ENCODE data around the gene RIPOR1.

DNA sequence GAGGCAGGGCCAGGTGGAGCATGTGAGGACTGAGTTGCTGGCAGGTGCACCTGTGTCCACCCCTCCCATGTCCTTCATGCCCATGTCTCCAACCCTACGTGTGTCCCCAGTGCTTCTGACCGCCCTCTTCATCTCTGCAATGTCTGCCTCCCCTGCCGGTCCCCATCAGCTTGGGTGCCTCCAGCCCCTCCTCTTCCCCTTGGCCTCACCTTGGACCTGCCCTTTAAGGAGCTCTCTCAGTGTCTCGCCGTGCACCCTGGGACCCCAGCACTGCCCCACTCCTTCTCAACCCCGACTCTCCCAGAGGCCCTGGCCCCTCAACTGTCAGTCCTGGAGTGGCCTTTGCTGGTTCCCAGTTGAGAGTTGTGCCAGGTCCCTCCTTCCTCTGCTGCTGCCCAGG lies 15.0 kb downstream of the RIPOR1 start:
- TF ChIP-seq ZNF274 (IDR thresholded peaks at IDR 0.05; ENCODE audit: low read depth, low read length) (no peak), SUZ12 (IDR thresholded peaks at IDR 0.05; ENCODE audit: extremely low read depth, insufficient read depth, insufficient read length) (no peak), YY1 (IDR thresholded peaks at IDR 0.05; ENCODE audit: insufficient read depth, insufficient read length) (no peak)

All from NT2/D1 (cell line).